Peyer's patch (tissue), 4 donors: Measurements from ENCODE around the gene SLC16A4.

Source experiments
- CTCF ChIP-seq, 6 experiments: fragments of 450-650 bp in 4 of 6; fragments of 200-600 bp in 2 of 6; sonication (generic) in 1 of 6; IDR thresholded peaks; one replicate each; pipeline ENCODE4 v1.5.1; 2017 to 2019; ENCODE audit warnings: antibody characterized with exemption in 6 of 6, mild to moderate bottlenecking in 3 of 6, moderate library complexity in 1 of 6
- POLR2A ChIP-seq, 2 donors: fragments of 450-650 bp; IDR thresholded peaks; one replicate each; pipeline ENCODE4 v1.5.1; 2017; ENCODE audit warnings: antibody characterized with exemption in 2 of 2, mild to moderate bottlenecking in 2 of 2, moderate library complexity in 2 of 2

GRCh38 chr1:110436635-110437034 lies 45.8 kb upstream of the SLC16A4 start:
- TF ChIP-seq POLR2A (IDR thresholded peaks at IDR 0.05) (no peak), CTCF (IDR thresholded peaks at IDR 0.05) (no peak)
